ENCODE results near the gene HJURP.

Gene HJURP, protein sequence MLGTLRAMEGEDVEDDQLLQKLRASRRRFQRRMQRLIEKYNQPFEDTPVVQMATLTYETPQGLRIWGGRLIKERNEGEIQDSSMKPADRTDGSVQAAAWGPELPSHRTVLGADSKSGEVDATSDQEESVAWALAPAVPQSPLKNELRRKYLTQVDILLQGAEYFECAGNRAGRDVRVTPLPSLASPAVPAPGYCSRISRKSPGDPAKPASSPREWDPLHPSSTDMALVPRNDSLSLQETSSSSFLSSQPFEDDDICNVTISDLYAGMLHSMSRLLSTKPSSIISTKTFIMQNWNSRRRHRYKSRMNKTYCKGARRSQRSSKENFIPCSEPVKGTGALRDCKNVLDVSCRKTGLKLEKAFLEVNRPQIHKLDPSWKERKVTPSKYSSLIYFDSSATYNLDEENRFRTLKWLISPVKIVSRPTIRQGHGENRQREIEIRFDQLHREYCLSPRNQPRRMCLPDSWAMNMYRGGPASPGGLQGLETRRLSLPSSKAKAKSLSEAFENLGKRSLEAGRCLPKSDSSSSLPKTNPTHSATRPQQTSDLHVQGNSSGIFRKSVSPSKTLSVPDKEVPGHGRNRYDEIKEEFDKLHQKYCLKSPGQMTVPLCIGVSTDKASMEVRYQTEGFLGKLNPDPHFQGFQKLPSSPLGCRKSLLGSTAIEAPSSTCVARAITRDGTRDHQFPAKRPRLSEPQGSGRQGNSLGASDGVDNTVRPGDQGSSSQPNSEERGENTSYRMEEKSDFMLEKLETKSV

DNA sequence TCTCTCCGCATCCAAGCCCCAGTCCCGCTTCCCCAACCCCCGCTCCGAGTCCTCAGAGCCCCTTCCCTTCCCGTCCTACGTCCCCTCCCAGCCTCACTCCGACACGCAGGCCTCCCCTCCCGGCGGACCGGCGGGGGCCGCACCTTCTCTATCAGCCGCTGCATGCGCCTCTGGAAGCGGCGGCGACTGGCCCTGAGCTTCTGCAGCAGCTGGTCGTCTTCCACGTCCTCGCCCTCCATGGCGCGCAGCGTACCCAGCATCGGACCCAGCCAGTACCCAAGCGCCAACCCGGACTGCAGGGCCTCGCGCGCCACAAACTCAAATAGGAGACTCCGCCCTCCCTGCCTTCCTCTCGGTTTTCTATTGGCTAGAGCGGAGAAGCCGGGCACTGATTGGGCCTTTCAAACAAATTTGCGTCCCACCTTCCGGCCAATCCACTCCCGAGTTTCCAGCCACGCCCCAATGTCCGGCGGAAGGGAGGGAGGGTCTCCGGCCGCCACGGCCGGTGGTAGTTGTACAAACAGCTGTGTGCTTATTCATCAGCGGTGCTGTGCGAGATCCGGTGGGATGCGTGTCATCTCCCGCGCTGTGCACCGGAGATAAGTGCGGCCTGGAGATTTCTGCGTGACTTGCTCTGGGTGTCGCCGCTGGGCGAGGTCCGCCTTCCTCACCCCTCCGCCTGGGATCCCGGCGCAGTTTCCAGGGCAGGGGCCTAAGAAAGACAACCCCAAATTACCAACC lies at the start of gene HJURP:
Gene HJURP, minus strand, starts transcription at position 295 of the 741 bp plus-strand sequence. Its CDS starts 35 bp downstream, at position 260.
- TF ChIP-seq TOX (CRISPR knock-in tag; IDR thresholded peaks at IDR 0.05; ENCODE audit: borderline replicate concordance): no peak
- TF ChIP-seq ESRRG (CRISPR knock-in tag; IDR thresholded peaks at IDR 0.05): no peak
- no peak for TF ChIP-seq ZNF8 (CRISPR knock-in tag; IDR thresholded peaks at IDR 0.05)
- TF ChIP-seq TSHZ2 (CRISPR knock-in tag; IDR thresholded peaks at IDR 0.05): no peak
- no peak for TF ChIP-seq ZFP30 (CRISPR knock-in tag; IDR thresholded peaks at IDR 0.05)
- no peak for TF ChIP-seq OSR1 (CRISPR knock-in tag; IDR thresholded peaks at IDR 0.05)
- TF ChIP-seq PPARA (CRISPR knock-in tag; IDR thresholded peaks at IDR 0.05; ENCODE audit: borderline replicate concordance): no peak
- TF ChIP-seq ZNF565 (CRISPR knock-in tag; conservative IDR thresholded peaks at IDR 0.05; ENCODE audit: low read depth): no peak
- TF ChIP-seq, protein P1, sequence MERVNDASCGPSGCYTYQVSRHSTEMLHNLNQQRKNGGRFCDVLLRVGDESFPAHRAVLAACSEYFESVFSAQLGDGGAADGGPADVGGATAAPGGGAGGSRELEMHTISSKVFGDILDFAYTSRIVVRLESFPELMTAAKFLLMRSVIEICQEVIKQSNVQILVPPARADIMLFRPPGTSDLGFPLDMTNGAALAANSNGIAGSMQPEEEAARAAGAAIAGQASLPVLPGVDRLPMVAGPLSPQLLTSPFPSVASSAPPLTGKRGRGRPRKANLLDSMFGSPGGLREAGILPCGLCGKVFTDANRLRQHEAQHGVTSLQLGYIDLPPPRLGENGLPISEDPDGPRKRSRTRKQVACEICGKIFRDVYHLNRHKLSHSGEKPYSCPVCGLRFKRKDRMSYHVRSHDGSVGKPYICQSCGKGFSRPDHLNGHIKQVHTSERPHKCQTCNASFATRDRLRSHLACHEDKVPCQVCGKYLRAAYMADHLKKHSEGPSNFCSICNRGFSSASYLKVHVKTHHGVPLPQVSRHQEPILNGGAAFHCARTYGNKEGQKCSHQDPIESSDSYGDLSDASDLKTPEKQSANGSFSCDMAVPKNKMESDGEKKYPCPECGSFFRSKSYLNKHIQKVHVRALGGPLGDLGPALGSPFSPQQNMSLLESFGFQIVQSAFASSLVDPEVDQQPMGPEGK (CRISPR knock-in tag; IDR thresholded peaks at IDR 0.05; ENCODE audit: borderline replicate concordance): no peak
- no peak for TF ChIP-seq RARB (CRISPR knock-in tag; IDR thresholded peaks at IDR 0.05)
- no peak for TF ChIP-seq CSDC2 (CRISPR knock-in tag; IDR thresholded peaks at IDR 0.05)
- TF ChIP-seq ZFP3 (CRISPR knock-in tag; IDR thresholded peaks at IDR 0.05): no peak
- TF ChIP-seq, protein P2, sequence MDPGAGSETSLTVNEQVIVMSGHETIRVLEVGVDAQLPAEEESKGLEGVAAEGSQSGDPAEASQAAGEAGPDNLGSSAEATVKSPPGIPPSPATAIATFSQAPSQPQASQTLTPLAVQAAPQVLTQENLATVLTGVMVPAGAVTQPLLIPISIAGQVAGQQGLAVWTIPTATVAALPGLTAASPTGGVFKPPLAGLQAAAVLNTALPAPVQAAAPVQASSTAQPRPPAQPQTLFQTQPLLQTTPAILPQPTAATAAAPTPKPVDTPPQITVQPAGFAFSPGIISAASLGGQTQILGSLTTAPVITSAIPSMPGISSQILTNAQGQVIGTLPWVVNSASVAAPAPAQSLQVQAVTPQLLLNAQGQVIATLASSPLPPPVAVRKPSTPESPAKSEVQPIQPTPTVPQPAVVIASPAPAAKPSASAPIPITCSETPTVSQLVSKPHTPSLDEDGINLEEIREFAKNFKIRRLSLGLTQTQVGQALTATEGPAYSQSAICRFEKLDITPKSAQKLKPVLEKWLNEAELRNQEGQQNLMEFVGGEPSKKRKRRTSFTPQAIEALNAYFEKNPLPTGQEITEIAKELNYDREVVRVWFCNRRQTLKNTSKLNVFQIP (CRISPR knock-in tag; IDR thresholded peaks at IDR 0.05; ENCODE audit: borderline replicate concordance, low read depth): no peak
- TF ChIP-seq ZC3H10 (CRISPR knock-in tag; IDR thresholded peaks at IDR 0.05): no peak
- TF ChIP-seq TCF4 (CRISPR knock-in tag; IDR thresholded peaks at IDR 0.05; ENCODE audit: borderline replicate concordance): no peak
- TF ChIP-seq ISL1 (CRISPR knock-in tag; IDR thresholded peaks at IDR 0.05): no peak
- TF ChIP-seq CREB5 (CRISPR knock-in tag; IDR thresholded peaks at IDR 0.05; ENCODE audit: low read depth): no peak
- TF ChIP-seq BACH2 (CRISPR knock-in tag; IDR thresholded peaks at IDR 0.05; ENCODE audit: borderline replicate concordance): no peak
- TF ChIP-seq SNAI2 (CRISPR knock-in tag; IDR thresholded peaks at IDR 0.05): no peak
- peak; percentile 98 for ATAC-seq

- TF ChIP-seq TSHZ2 (CRISPR knock-in tag; IDR thresholded peaks at IDR 0.05) (no peak), ZNF8 (CRISPR knock-in tag; IDR thresholded peaks at IDR 0.05) (no peak), ZFP30 (CRISPR knock-in tag; IDR thresholded peaks at IDR 0.05) (no peak), CREB5 (CRISPR knock-in tag; IDR thresholded peaks at IDR 0.05; ENCODE audit: low read depth) (no peak), TOX (CRISPR knock-in tag; IDR thresholded peaks at IDR 0.05; ENCODE audit: borderline replicate concordance) (no peak), CSRNP3 (CRISPR knock-in tag; IDR thresholded peaks at IDR 0.05) (no peak), ISL1 (CRISPR knock-in tag; IDR thresholded peaks at IDR 0.05) (no peak), ESRRG (CRISPR knock-in tag; IDR thresholded peaks at IDR 0.05) (no peak), SNAI2 (CRISPR knock-in tag; IDR thresholded peaks at IDR 0.05) (no peak), ARNTL (CRISPR knock-in tag; IDR thresholded peaks at IDR 0.05; ENCODE audit: borderline replicate concordance, low read depth) (no peak)
- ATAC-seq: no peak
These were observed 47.5 kb upstream of the HJURP start for GRCh38 chr2:233901884-233902283.

All from SK-N-SH treated with all-trans-retinoic acid at 6 μM for 48 hours (cell line).